Stimulated activated CD8-positive, alpha-beta memory T cell treated with anti-CD3 and anti-CD28 coated beads, Interleukin-7, amount 100 ng/mL, for 48 hours (primary cell): ENCODE measurements around the gene RNF220.
"Not testable (repeated sequence)": the region's sequence is repeated elsewhere in the genome, so short reads cannot be mapped to it uniquely, and the experiment has no call there.

Source experiments
- DNase-seq, 2 donors: peaks; one replicate each; pipeline ENCODE4 v3.0.0-alpha.2; 2020; ENCODE audit warnings: low read depth in 1 of 2; ENCODE audit errors: extremely low read depth in 1 of 2

The RNF220 gene

DNA sequence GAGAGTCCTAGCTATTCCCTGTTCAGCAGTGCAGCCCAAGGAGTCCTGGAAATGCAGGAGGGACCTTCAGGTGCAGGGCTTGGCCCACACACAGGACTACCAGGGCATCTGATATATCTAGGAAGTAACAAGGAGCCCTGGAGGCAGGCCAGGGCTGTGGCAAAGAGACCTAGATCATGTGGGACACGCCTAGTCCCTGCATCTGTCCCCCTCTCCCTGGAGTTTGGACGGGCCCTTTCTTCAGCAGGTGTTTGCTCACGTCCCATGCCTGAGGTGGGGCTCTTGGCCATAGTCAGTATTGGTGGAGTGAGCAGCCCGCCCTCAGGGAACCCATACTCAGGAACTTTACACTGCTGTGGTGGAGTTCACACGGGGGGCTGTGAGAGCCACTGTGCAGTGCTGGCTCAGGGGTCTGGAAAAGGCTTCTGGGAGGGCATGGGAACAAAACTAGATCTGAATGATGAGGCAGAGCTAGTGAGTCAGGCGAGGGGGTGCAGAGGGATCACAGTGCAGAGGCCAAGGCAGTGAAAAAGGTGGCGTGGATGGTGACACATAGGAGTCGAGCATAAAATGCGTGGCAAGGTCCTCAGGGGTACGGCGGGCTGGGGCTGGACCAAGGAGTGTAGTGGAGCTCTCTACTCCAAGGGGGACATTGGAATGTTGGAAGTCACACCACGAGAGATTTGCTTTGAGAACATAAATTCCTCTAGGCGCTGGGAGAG lies 243.6 kb downstream of the RNF220 start:
- no peak for DNase-seq

GRCh38 chr1:44649788-44650158 lies 244.7 kb downstream of the RNF220 start:
- no peak for DNase-seq

GRCh38 chr1:44650159-44650831 lies 245.2 kb downstream of the RNF220 start:
- DNase-seq = no peak

- no peak for DNase-seq
Measured at GRCh38 chr1:44651069-44651468, 246.0 kb downstream of the RNF220 start.

DNA sequence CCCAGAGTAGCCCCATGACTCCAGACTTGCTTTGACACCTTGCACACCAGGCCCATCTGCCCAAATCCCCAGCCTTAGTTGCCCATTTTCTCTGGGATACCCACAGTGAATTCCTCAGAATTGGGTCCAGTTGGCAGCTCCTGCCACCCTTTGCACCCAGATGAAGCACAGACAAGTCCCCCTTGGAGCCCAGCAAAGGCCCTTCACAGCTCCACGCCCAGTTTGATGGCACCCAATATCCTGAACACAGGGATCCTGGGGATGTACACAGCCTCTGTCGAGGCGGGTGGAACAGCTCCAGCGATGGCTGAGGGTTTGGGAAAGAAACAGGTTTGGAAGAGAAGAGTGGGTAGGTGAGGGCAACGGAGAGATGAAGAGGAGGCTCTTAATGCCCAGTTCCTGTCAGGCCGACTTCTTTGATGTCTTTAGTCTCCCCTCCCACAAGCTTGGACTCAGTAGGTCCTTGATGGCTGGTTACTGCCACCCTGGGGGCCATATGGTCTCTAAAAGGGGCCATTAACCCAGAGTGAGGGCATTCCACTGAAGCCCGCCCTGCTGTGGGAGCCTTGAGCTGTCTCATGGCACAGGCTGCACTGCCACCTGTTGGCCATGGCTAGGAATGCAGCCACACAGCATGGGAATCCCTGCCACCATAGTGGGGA lies 247.5 kb downstream of the RNF220 start:
- DNase-seq = peak; percentile 45 to 52

DNA sequence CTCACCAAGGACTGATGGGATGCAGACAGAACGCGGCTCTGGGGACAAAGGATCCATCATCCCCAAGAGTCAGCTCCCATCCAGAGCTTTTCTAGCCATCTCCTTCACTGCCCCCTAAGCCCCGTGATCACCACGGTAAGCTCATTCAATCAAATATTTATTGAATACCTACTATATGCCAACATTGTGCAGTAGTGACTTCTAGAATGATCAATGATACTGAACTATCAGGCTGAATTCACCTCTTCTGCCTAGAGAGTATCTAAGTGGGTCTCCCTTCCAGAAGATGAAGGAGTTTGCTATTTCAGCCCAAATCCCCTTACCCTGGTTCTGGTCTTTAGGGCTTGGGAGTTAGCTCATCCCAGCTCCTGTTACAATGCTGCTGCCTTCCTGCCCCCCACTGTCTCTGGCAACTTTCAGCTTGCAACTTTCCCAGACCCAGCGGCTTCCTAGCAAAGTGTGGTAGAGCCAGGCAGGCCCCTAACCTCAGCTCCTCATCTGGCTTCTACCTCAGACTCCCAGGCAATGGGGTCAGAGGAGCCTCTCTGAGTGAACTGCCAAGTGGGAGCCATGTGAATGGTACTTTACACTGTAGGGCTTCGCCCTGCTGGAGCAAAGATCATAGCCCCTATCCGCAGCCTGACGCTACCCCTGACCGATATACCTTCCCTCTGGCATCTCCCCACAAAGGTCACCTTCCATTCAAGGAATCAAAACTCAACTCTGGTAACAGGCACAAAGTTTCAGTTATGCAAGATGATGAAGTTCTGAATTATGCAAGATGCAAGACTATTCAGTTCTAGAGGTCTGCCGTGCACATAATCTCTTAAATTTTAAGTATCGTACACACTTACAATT lies 248.3 kb downstream of the RNF220 start:
- DNase-seq = no peak

DNA sequence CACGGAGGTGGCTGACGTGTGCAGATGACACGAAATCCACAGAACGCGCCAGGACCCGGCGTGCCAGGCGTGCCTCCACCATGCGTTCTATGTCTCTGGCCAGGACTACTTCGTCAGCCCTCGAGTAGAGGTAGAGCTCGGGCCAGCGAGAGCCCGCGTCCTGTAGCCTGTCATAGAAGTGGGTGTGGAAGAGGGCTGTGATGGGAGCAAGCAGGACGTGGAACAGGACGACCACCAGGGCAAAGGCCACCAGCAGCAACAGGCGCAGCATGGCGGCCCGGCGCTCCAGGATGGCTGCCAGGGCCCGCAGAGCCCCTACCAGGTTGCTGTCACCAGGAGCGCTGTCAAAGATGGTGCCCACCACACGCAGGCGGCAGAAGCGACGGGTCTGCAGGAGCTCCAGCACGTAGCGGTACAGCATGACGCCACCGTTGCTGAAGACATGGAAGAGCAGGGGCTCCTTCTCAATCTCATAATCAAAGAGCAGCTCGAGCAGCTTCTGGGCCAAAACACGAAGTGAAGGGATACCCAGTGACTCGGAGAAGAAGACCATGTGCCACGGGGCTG lies 249.6 kb downstream of the RNF220 start:
- DNase-seq = no peak

DNA sequence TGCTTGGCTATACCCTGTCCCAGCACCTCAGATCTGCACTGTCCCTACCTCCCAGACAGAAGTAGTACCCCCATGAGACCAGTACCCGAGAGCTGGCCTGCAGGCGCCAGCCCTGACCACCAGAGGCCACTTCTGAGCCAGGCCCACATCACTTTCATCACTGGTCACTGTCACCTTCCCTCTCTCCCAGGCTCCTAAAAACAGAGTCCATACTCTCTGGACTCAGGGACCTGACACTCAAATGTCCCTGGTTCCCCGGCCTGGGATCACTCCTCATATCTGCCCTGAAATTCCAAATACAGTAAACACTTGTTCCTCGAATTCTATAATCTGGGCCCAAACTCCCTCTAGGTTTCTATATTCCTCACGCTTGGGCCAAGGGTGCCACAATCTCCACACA lies 250.6 kb downstream of the RNF220 start:
- no peak for DNase-seq

DNA sequence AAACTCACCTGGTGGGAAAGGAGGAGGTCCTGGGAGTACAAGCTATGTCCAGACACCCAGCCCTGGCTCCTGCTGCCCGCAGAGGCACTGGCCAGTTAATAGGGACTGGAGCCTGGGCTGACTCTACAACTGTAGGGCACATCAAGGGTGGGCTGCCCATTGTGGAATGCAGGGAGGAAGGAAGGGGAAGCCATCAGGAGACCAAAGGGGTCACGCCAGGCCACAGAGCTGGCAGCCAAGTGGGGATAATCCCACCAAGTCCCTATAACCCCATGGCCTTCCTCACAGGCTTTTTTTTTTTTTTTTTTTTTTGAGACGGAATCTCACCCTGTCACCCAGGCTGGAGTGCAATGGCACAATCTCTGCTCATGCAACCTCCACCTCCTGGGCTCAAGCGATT lies 254.5 kb downstream of the RNF220 start:
- DNase-seq = no peak

DNA sequence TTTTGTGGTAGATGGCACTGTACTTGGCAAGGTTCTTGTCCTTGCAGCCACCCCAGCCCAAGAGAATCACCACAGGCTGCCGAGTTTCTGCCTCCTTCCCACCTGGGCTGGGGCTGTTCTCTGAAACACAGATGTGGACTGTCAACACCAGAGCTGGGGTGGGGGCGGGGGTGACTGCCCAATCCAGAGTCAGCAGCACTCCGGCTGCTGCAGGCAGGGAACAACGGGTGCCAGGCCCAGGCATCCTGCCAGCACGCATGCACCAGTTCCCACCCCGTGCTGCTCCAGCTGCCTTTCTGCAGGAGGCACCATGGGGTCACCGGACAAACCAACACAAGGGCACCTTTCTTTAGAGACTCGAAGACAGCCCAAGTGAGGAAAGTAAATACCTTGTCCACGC lies 255.1 kb downstream of the RNF220 start:
- no peak for DNase-seq

DNA sequence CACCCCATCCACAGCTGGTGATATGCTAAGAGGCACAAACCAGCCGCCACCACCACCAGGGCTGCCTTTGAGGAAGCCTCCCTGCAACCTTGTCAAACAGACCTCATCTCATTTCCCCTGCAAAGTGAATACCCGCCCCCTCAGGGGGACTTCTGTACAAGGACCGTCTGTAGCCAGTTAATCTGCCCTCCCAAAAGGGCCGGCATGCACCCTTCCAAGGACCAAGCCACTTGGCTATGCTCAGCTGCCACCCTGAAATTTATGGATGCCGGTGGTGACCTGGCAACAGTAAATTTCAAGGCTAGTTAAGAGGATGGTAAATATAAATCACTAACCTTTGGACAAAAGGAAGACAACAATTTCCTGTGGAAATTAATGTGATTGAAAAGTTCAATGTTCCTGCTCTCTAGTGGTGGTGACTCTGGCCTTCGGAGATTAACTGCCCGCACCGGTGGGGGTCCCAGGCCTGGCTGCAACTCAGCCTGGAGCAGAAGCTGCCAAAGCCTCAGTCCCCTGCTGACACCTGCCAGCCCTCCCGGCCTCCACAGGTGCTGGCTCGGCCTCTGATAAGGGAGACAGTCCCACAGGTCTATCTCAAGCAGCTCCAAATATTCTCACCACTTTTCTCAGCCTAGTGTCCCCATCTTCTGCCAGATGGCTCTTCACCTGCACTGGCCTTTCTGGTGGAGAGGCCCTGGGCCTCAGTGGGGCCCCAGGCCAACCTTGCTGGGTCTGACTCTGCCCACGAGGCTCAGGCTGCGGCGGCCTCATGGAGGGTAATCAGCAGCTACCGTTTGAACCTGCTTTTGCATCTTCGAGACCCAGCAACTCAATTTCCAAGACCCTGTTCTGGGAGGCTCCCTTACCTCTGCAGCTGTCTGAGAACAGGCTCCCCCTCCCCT lies 257.0 kb downstream of the RNF220 start:
- no peak for DNase-seq

GRCh38 chr1:44662683-44663030 lies 257.6 kb downstream of the RNF220 start:
- DNase-seq = no peak

DNA sequence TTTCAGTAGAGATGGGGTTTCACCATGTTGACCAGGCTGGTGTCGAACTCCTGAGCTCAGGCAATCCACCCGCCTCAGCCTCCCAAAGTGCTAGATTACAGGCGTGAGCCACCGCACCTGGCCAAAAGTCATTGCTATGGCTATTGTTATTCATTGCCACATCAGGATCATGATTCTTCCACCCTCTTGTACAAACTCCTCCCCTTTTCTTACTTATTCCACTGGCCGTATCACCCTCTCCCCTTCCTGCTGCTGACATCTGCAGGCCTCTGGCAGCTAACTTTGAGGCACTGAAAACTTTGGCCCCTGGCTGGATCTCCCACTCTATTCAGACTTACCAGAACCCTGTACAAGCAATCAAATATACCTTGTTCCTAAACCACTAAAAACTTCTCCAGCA lies 258.4 kb downstream of the RNF220 start:
- DNase-seq = no peak

DNA sequence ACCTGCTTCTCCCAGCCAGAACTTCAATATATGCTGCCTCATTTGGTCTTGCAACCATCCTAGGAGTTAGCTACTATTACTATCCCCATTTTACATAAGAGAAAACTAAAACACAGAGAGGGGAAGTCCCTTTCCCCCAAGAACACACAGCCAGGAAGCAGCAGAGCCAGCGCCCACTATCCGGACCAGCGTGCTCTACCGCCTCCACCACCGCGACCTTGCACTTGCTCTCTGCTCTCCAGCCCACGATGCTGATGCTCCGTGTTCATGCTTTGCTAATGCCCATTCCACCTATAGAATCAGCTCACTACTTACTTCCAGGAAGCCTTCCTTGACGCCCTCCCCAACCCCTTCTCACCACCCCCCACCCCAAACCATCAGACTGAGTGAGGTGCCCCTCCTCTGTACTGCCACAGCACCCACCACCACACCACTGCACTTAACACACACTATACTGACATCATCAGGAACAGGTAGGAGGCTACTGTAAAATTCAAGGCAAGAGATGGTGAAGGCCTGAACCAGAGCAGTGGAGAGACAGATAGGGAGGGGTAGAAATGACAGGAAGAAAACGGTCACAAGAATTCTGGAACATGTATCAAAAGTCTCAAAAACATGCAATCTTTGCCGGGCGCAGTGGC lies 259.8 kb downstream of the RNF220 start:
- DNase-seq = no peak

- not testable (repeated sequence) for DNase-seq
Measured at GRCh38 chr1:44666719-44667118, 261.7 kb downstream of the RNF220 start.

DNA sequence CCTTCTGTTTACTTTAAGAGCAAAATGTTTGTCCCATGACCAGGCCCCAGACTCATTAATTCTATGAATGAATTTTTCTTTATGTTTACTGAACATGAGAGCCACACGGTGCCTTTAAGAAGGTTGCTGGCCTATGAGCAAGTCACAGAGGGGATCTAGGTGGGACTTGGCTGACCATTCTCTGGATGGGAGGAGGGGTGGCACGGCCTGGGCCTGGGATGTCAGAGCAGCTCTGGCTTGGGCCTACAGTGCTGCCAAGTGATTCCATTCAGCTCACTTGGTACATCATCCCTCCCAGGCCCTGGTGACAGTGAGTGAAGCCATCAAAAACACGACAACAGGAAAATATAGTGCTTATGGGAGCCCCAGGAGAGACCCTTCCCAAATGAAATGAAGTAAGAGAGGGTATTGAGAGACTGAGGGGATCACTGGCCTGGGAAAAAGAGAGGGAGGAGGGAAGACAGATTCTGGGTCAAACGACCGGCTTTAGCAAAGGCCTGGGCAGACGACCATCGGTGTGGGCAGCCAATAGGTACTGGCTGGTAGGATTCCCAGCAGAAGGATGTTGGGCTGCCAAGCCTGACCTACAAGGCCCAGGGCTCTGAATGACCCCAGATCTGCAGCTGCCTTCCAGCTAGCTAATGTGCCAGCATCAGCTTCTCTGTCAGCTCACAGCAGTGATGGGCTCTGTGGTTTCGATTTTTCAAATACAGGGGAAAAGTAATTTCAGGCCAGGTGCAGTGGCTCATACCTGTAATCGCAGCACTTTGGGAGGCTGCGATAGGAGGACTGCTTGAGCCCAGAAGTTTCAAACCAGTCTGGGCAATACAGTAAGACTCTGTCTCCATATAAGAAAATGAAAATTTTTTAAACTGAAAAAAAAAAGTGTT lies 265.9 kb downstream of the RNF220 start:
- no peak for DNase-seq

- no peak for DNase-seq
Measured at GRCh38 chr1:44672254-44672955, 267.4 kb downstream of the RNF220 start.
